GM12801 (cell line): ENCODE measurements around the gene PER2.

Experiments used
- TF ChIP-seq, protein P1 (sequence below): IDR thresholded peaks from one replicate; pipeline ENCODE4 v1.5.1; 2011; ENCODE audit warnings: control low read depth; ENCODE audit not compliant: insufficient read length; ENCODE audit errors: extremely low read depth

PER2 gene

DNA sequence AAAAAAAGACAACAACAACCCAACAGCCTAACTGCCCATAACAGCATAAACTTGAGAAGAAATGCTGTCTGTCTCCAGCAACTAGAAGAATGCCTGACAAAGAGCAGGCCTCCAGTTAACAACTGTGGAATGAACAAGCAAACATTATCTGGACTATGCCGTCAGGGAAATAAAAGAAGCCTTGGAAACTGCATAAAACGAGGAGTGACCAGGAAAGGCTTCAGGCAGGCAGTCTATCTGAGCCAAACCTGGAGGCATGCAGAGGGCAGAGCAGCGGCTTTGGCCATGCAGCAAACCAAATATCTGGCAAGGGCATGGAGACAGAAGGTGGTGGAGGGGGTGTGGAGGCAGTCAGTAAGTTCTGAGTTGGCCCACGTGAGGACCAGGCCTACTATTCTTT lies 59.7 kb downstream of the PER2 start:
- TF ChIP-seq, protein P1, sequence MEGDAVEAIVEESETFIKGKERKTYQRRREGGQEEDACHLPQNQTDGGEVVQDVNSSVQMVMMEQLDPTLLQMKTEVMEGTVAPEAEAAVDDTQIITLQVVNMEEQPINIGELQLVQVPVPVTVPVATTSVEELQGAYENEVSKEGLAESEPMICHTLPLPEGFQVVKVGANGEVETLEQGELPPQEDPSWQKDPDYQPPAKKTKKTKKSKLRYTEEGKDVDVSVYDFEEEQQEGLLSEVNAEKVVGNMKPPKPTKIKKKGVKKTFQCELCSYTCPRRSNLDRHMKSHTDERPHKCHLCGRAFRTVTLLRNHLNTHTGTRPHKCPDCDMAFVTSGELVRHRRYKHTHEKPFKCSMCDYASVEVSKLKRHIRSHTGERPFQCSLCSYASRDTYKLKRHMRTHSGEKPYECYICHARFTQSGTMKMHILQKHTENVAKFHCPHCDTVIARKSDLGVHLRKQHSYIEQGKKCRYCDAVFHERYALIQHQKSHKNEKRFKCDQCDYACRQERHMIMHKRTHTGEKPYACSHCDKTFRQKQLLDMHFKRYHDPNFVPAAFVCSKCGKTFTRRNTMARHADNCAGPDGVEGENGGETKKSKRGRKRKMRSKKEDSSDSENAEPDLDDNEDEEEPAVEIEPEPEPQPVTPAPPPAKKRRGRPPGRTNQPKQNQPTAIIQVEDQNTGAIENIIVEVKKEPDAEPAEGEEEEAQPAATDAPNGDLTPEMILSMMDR, result no peak

DNA sequence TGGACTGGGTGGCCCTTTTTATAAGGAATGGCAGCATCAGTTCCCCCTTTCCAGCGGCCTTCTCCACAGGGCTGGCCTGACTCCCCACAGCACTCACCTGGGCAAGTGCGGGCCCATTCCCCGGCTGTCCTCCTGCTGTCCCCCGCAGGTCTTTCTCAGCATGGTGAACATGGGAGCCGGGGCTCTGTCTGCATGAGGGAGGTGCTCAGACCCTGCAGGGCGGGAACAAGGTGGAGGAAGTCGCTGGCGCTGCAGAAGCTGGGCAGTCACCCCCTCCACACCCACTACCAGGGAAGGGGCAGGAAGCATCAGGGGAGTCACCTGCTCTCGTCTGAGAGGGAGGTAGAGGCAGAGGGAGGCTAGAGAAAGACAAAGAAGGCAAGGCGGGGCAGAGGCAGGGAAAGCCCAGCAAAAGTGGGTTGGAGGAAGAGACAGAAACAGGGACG lies 60.8 kb downstream of the PER2 start:
- TF ChIP-seq, protein P1, result no peak

DNA sequence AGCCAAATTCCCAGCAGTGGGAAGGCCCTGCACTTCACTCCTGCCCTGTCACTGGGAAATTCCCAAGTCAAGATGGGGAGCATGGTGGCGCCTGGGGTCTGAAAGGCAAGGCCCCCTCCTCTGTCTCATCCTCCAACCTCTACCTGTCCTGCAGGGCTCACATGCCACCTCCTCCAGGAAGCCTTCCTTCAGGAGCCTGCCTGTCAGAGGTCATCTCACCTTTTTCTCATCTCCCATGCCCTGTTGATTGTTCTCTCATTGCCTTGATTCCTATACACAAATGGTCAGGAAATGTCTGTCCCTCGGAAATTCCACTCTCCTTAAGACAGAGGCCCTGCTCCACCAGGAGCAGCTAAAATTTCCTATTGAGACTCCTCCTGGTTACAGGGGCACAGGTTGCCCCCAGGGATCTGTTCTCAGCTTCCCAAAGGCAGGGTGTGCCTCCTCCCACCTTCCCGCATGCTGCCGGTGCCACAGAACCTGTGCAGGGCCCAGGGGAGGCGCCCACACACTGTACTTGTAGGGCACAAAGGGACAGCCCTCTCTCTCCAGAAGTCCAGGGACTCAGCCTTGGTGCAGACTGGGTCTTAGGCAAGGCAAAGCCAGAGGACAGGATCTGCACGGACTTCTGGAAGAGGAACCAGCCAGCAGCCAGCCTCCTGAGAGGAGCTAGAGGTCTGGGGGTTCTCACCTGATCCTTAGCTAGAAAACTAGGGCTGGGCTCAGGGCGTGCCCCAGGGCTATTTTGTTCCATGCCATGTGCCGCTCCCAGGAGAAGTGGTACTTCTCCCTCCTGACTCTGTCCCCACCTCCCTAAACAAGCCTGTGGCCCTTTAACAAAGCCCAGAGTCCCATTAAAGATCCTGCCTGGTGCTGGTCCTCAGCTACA lies 61.5 kb downstream of the PER2 start:
- TF ChIP-seq, protein P1, result no peak

DNA sequence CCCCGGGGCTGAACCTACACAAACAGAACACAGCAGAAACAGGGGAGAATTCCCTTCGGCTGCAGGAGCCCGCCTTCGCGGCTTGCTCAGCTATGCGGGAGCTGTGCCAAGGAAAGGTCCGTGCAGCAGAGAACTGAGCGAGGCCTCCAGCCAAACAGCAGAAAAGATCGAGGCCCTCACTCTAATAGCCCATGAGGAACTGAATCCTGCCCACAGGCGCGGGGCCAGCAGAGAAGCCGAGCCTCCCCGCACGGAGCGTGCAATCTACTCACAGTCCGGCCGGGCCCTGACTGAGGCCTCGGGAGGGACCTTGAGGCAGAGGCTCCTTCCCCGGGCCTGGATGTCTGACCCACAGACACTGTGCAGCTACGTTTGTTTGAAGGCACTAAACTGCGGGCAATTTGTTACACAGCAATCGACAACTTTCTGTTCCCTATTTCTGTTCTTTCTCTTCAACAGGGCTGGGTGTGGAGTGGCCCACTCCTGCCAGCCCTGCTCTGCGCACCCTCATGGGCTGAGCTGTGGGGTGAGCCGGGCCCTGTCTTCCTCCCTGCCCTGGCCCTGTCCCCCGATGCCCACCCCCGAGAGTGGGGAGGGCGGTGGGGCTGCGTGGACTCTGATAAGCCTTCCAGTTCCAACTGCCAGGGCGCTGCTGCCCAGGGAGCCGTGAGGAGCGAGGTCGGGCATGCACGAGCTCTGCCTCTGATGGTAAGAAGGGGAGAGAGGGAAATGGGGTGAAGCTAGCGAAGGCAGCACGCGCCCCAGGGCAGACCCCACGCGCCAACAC lies 62.3 kb downstream of the PER2 start:
- TF ChIP-seq, protein P1, result no peak

DNA sequence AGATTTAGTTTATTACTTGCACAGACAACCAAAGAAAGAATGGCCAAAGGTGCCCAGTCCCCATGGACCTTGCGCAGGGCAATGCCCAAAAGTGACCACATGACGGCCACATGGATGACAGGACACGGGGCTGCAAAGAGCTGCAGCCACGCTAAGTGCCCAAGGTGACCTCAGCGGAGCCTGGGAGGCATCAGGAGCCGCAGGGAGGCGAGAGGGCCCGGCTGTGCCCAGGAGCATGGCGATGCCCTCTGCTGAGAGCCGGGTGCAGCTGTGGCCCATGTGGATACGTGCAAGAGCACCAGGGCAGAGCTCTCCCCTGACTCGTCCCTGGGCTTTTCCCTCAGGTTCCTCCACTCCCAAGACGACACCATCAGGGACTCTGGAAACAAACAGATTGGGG lies 63.3 kb downstream of the PER2 start:
- TF ChIP-seq, protein P1, result no peak

DNA sequence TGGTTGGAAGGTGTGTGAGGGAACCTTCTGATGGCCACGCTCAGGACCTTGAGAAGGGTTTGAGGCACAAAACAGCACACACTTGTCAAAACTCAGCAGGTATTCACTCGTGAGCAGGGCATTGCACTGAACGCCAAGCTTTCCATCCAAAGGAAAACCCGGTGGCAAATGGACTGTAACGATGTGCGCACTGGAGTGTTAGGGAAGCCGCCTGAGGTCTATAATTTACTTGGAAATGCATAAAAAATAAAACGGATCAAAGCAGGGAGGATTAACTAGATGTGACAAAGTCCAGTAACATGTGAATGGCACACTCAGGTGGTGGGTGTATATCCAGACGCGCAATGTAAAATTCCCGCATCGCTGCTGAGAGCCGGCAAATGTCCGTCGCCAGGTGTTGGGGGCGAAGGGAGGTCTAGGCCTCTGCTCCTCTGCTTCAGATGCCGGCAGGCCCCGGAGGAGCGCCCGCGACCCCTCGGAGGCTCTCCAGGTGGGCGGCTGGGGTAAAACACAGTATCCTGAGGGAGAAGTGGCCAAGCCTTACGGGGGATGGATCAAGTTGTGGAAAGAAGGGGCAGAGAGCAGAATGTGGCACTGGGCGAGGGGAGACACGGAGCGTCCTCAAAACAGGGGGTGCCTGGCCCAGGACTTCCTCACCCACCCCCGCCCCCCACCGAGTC lies 63.9 kb downstream of the PER2 start:
- TF ChIP-seq, protein P1, result no peak
